Mesenchymal stem cell (in vitro differentiated cells and primary cell): ENCODE results near the gene MPL.
"Not testable (repeated sequence)": the region's sequence is repeated elsewhere in the genome, so short reads cannot be mapped to it uniquely, and the experiment has no call there.

Experiments used
- DNase-seq: peaks from one replicate; pipeline ENCODE4 v3.0.0-alpha.2; 2013
- H2AFZ ChIP-seq: one replicate; pipeline ENCODE4 v1.6.1; 2013; ENCODE audit warnings: low read depth, mild to moderate bottlenecking, control low read depth, inconsistent platforms, low read length, moderate library complexity
- H2AK5ac ChIP-seq: 2 replicates; pipeline ENCODE4 v1.6.1; 2013; ENCODE audit warnings: low read length, moderate library complexity, mild to moderate bottlenecking, inconsistent platforms; ENCODE audit not compliant: severe bottlenecking
- H2BK120ac ChIP-seq: one replicate; pipeline ENCODE4 v1.6.1; 2013; ENCODE audit warnings: low read depth, mild to moderate bottlenecking, inconsistent platforms, low read length, moderate library complexity
- H2BK12ac ChIP-seq, 2 experiments: one replicate each; pipeline ENCODE4 v1.6.1; 2013; ENCODE audit warnings: inconsistent platforms in 2 of 2, low read length in 2 of 2, mild to moderate bottlenecking in 2 of 2, moderate library complexity in 2 of 2, control low read depth in 1 of 2
- H2BK15ac ChIP-seq: one replicate; pipeline ENCODE4 v1.6.1; 2013; ENCODE audit warnings: mild to moderate bottlenecking, low read depth, inconsistent platforms; ENCODE audit not compliant: poor library complexity, severe bottlenecking
- H2BK5ac ChIP-seq: 2 replicates; pipeline ENCODE4 v1.6.1; 2013; ENCODE audit warnings: low read depth, mild to moderate bottlenecking, low read length, control low read depth, inconsistent platforms; ENCODE audit not compliant: poor library complexity, severe bottlenecking
- H3K14ac ChIP-seq, 2 experiments: one replicate each; pipeline ENCODE4 v1.6.1; 2013; ENCODE audit warnings: inconsistent platforms in 2 of 2, low read length in 2 of 2, control low read depth in 1 of 2, mild to moderate bottlenecking in 1 of 2, moderate library complexity in 1 of 2
- H3K18ac ChIP-seq, 2 experiments: one replicate each; pipeline ENCODE4 v1.6.1; 2013; ENCODE audit warnings: inconsistent platforms in 2 of 2, low read length in 2 of 2, control low read depth in 1 of 2, low read depth in 1 of 2, mild to moderate bottlenecking in 1 of 2
- H3K23ac ChIP-seq, 2 experiments: one replicate each; pipeline ENCODE4 v1.6.1; 2013; ENCODE audit warnings: inconsistent platforms in 2 of 2, low read length in 2 of 2, mild to moderate bottlenecking in 2 of 2, moderate library complexity in 2 of 2, control low read depth in 1 of 2
- H3K27ac ChIP-seq: 2 replicates; pipeline ENCODE4 v1.5.1; 2013; ENCODE audit warnings: mild to moderate bottlenecking, moderate library complexity, low read length, control low read depth, inconsistent platforms; ENCODE audit not compliant: poor library complexity, severe bottlenecking
- H3K27me3 ChIP-seq, 2 experiments: 2 replicates each; pipeline versions ENCODE4 v1.6.1 to v1.7.0; 2013; ENCODE audit warnings: low read length in 2 of 2, mild to moderate bottlenecking in 2 of 2, moderate library complexity in 2 of 2, control low read depth in 1 of 2, inconsistent platforms in 1 of 2; ENCODE audit not compliant: control insufficient read depth in 1 of 2, insufficient read depth in 1 of 2
- H3K36me3 ChIP-seq, 2 experiments: 2 replicates each; pipeline versions ENCODE4 v1.6.1 to v1.7.0; 2013; ENCODE audit warnings: low read length in 2 of 2, control low read depth in 1 of 2, inconsistent platforms in 1 of 2, low read depth in 1 of 2, mild to moderate bottlenecking in 1 of 2; ENCODE audit not compliant: insufficient read depth in 2 of 2, control insufficient read depth in 1 of 2
- H3K4ac ChIP-seq, 2 experiments: one replicate each; pipeline ENCODE4 v1.6.1; 2013; ENCODE audit warnings: inconsistent platforms in 2 of 2, low read length in 2 of 2, mild to moderate bottlenecking in 2 of 2, moderate library complexity in 2 of 2, control low read depth in 1 of 2, low read depth in 1 of 2
- H3K4me1 ChIP-seq: 2 replicates; pipeline ENCODE4 v1.6.1; 2013; ENCODE audit warnings: low read depth, low read length, control low read depth; ENCODE audit not compliant: control insufficient read depth, insufficient read depth
- H3K4me2 ChIP-seq: 2 replicates; pipeline ENCODE4 v1.6.1; 2013; ENCODE audit warnings: low read length, mild to moderate bottlenecking, inconsistent platforms; ENCODE audit not compliant: poor library complexity, severe bottlenecking
- H3K4me3 ChIP-seq, 2 experiments: 2 replicates each; pipeline versions ENCODE4 v1.5.1 to v1.7.0; 2013; ENCODE audit warnings: low read length in 2 of 2, mild to moderate bottlenecking in 2 of 2, control low read depth in 1 of 2, low read depth in 1 of 2; ENCODE audit not compliant: insufficient read depth in 1 of 2
- H3K79me1 ChIP-seq: replicated peaks from 2 replicates; pipeline ENCODE4 v1.6.1; 2013; ENCODE audit warnings: mild to moderate bottlenecking, control low read depth, low read length, inconsistent platforms; ENCODE audit not compliant: poor library complexity, severe bottlenecking
- H3K9ac ChIP-seq: 2 replicates; pipeline ENCODE4 v1.7.0; 2013; ENCODE audit warnings: mild to moderate bottlenecking, low read length, moderate library complexity
- H3K9me3 ChIP-seq: 2 replicates; pipeline ENCODE4 v1.7.0; 2013; ENCODE audit warnings: mild to moderate bottlenecking, low read length; ENCODE audit not compliant: control insufficient read depth
- H4K8ac ChIP-seq: one replicate; pipeline ENCODE4 v1.6.1; 2013; ENCODE audit warnings: inconsistent platforms, mild to moderate bottlenecking, low read length, moderate library complexity
- H4K91ac ChIP-seq: one replicate; pipeline ENCODE4 v1.6.1; 2013; ENCODE audit warnings: mild to moderate bottlenecking, low read length, inconsistent platforms
- WGBS: methylation state at CpG from one replicate; pipeline ENCODE4 v1.1.7; 2013; ENCODE audit warnings: mixed read lengths; 5-methylcytosine and 5-hydroxymethylcytosine counted together

Gene MPL

DNA sequence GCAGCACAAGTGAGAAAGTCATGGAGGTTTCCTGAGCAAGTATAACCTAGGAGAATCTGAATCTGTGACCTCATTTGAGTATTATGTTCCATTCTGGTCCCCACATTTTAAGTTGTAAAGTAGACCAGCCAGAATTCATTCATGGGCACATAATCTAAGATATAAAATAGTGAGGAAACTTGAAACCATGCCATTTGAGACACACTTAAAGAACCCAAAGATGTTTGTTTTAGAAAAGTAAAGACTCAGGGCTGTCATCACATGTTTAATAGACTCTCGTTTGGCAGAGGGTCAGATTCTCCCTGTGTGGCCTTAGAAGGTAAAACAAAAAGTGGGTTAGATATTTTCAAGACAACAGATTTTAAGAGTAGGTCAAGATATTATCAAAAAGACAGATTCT, 58.4 kb downstream of the MPL start:
- Histone ChIP-seq H2AK5ac (no peak overlapping the region), H2BK120ac (no peak overlapping the region), H4K91ac (no peak overlapping the region), H3K4me1 (peaks cover under 1% of the 10 kb centered on the region), H3K27me3 (no peaks in the 10 kb centered on the region), H3K4me3 (no peak overlapping the region), H3K18ac (no peak overlapping the region), H4K8ac (no peak overlapping the region), H2AFZ (no peak overlapping the region), H2BK15ac (no peak overlapping the region), H3K9ac (no peak overlapping the region), H3K4ac (no peak overlapping the region), H3K79me1 (peaks cover 28% of the 10 kb centered on the region), H2BK5ac (no peak overlapping the region), H3K9me3 (no peaks in the 10 kb centered on the region), H3K4me2 (no peak overlapping the region), H3K14ac (no peak overlapping the region), H3K27ac (no peak overlapping the region), H3K36me3 (peaks cover 8 to 40% of the 10 kb centered on the region in 2 experiments), H2BK12ac (no peak overlapping the region), H3K23ac (no peak overlapping the region)
- WGBS, result 83% methylated on average over 1 of the region's 1 CpG
- DNase-seq, result no peak

DNA sequence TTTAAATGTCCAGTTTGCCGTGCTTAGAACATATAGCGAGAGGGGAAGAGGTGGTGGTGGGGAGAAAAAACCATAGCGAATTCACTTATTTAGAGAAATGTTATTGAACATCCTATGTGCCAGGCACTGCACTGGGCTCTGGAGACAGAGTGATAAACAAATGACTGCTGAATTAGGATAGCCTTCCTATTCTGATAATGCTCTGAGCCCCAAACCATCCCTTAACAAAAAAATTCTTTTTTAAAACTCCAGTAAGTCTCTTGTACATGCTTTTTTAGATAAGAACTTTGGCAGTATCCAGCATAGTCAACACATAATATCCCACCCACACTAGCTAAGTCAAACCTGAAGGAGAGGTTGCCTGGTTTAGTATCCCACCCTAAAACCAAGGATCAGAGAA, 60.6 kb downstream of the MPL start:
- no peak overlapping the region for H3K23ac ChIP-seq
- no peak overlapping the region for H3K27ac ChIP-seq
- no peak overlapping the region for H2BK15ac ChIP-seq
- no peak overlapping the region for H3K9ac ChIP-seq
- H3K18ac ChIP-seq, result no peak overlapping the region
- no peak overlapping the region for H2AK5ac ChIP-seq
- no peak overlapping the region for H2AFZ ChIP-seq
- peaks cover 8 to 52% of the 10 kb centered on the region in 2 experiments for H3K36me3 ChIP-seq
- H3K4ac ChIP-seq, result no peak overlapping the region
- no peak overlapping the region for H2BK12ac ChIP-seq
- no peak overlapping the region for H2BK5ac ChIP-seq
- no peaks in the 10 kb centered on the region for H3K4me1 ChIP-seq
- 99% methylated on average over 3 of the region's 3 CpGs for WGBS
- no peaks in the 10 kb centered on the region for H3K9me3 ChIP-seq
- H2BK120ac ChIP-seq, result no peak overlapping the region
- peaks cover 40% of the 10 kb centered on the region for H3K79me1 ChIP-seq
- no peak overlapping the region for H4K91ac ChIP-seq
- no peak for DNase-seq
- H3K14ac ChIP-seq, result no peak overlapping the region
- no peaks in the 10 kb centered on the region for H3K27me3 ChIP-seq
- no peak overlapping the region for H4K8ac ChIP-seq
- H3K4me3 ChIP-seq, result no peak overlapping the region
- no peak overlapping the region for H3K4me2 ChIP-seq

DNA sequence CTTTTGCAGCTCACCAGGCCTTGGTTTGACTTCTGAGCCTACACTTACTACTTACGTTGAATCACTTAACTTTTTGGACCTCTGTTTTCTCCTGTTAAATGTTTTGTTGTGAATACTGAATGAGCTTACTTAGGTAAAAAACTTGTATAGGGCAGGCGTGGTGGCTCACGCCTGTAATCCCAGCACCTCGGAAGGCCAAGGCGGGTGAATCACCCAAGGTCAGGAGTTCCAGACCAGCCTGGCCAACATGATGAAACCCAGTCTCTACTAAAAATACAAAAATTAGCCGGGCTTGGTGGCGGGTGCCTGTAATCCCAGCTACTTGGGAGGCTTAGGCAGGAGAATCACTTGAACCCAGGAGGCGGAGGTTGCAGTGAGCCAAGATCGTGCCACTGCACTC, 62.8 kb downstream of the MPL start:
- H2BK120ac ChIP-seq, H3K14ac ChIP-seq, H3K9me3 ChIP-seq, H3K4me1 ChIP-seq, H3K4me2 ChIP-seq, H3K27me3 ChIP-seq, H3K4me3 ChIP-seq, H4K91ac ChIP-seq, H2BK5ac ChIP-seq, H3K18ac ChIP-seq, H3K4ac ChIP-seq, H2BK12ac ChIP-seq, DNase-seq, H3K27ac ChIP-seq, H3K9ac ChIP-seq, H2BK15ac ChIP-seq, H4K8ac ChIP-seq, H3K23ac ChIP-seq, H2AK5ac ChIP-seq, H2AFZ ChIP-seq: not testable (repeated sequence)
- H3K36me3 ChIP-seq, result peaks cover 19 to 55% of the 10 kb centered on the region in 2 experiments
- H3K79me1 ChIP-seq, result peaks cover 48% of the 10 kb centered on the region
- 93% methylated on average over 8 of the region's 9 CpGs for WGBS

DNA sequence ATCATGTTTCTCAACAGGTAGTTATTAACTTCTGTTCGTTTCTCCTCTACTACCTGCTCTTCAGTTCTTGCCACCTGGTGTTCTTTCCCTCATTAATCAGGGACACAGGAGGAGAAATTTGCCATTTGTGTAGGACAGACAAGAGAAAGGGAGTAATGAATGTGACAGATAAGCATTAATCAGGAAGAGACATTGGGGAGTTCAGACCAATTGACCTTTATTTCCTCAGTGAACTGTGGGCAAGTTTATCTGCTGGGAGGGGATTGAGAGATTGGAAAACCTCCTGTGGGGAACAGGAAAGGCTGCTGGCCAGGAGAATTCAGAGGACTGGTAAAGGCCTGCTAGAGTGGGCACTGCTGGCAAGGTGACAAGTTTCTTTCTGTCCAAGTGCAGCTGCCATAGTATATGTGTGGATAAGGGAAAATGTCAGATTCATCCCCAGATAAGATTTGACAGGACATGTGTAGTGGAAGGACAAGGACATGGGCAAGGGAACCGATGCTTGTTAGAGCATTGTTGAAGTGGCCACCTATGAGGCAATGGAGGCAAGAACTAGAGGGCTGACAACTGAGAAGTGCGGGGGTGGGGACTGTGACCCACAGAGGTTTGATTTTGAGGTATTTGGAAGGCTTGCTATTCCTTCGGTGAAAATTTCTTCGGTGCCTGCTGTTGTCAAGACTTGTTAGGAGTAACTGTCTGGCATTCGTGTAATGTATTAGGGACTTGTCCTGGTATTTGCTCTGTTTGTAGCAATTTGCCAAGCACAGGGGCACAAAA, 64.7 kb downstream of the MPL start:
- no peaks in the 10 kb centered on the region for H3K27me3 ChIP-seq
- H3K18ac ChIP-seq, result no peak overlapping the region
- H3K79me1 ChIP-seq, result peaks cover 47% of the 10 kb centered on the region
- H3K4me2 ChIP-seq, result no peak overlapping the region
- no peak overlapping the region for H3K27ac ChIP-seq
- H3K36me3 ChIP-seq, result peaks cover 26 to 56% of the 10 kb centered on the region in 2 experiments
- no peak for DNase-seq
- H4K8ac ChIP-seq, result no peak overlapping the region
- H2BK5ac ChIP-seq, result no peak overlapping the region
- H3K4ac ChIP-seq, result no peak overlapping the region
- no peak overlapping the region for H2AK5ac ChIP-seq
- H3K23ac ChIP-seq, result no peak overlapping the region
- H3K4me1 ChIP-seq, result no peaks in the 10 kb centered on the region
- no peak overlapping the region for H3K14ac ChIP-seq
- H4K91ac ChIP-seq, result no peak overlapping the region
- H2BK120ac ChIP-seq, result no peak overlapping the region
- no peaks in the 10 kb centered on the region for H3K9me3 ChIP-seq
- H3K4me3 ChIP-seq, result no peak overlapping the region
- H2BK12ac ChIP-seq, result no peak overlapping the region
- no peak overlapping the region for H3K9ac ChIP-seq
- no peak overlapping the region for H2AFZ ChIP-seq
- WGBS, result 95% methylated on average over 6 of the region's 6 CpGs
- H2BK15ac ChIP-seq, result no peak overlapping the region
